ENCODE measurements around the gene SF3B3.

GRCh38 chr16:70493802-70494201 lies 29.8 kb upstream of the SF3B3 start:
- no peak for TF ChIP-seq CTCF (IDR thresholded peaks at IDR 0.05; ENCODE audit: extremely low read depth in 1 of 2, insufficient read depth in 1 of 2, low read depth in 1 of 2, low read length in 2 of 2)
- TF ChIP-seq POLR2A (IDR thresholded peaks at IDR 0.05; ENCODE audit: low read depth, low read length), result no peak
- no peak for TF ChIP-seq MAX (IDR thresholded peaks at IDR 0.05; ENCODE audit: insufficient read depth, insufficient read length)
- no peak for TF ChIP-seq JUN (IDR thresholded peaks at IDR 0.05; ENCODE audit: borderline replicate concordance, insufficient read depth, insufficient read length, low read depth)
- no peak for TF ChIP-seq EZH2 (IDR thresholded peaks at IDR 0.05; ENCODE audit: borderline replicate concordance, low read depth, low read length, severe bottlenecking)
- TF ChIP-seq POLR2AphosphoS5 (IDR thresholded peaks at IDR 0.05; ENCODE audit: insufficient read depth, low read depth, low read length), result no peak
- TF ChIP-seq FOS (IDR thresholded peaks at IDR 0.05; ENCODE audit: borderline replicate concordance, insufficient read depth, low read length), result no peak
- no peak for TF ChIP-seq MYC (IDR thresholded peaks at IDR 0.05; ENCODE audit: low read depth, low read length)

Data from endothelial cell of umbilical vein (primary cell).